ENCODE results near the gene PCBP3.
A peak's percentile ranks its signal among the peaks of the same experiment; 100 is the strongest.
"Not testable (repeated sequence)": the region's sequence is repeated elsewhere in the genome, so short reads cannot be mapped to it uniquely, and the experiment has no call there.

PCBP3 gene

GRCh38 chr21:45643021-45643980, at the start of gene PCBP3:
PCBP3 (plus strand) TSS chr21:45643725; CDS start chr21:45850086, 206,361 bp downstream.
- DNase-seq = peak; percentile 95

GRCh38 chr21:45594721-45595489, 48.6 kb upstream of the PCBP3 start:
- DNase-seq = no peak

- DNase-seq = no peak
These were observed 47.8 kb upstream of the PCBP3 start for GRCh38 chr21:45595574-45596295.

GRCh38 chr21:45596704-45597318, 46.7 kb upstream of the PCBP3 start:
- DNase-seq = peak; percentile 89

- no peak for DNase-seq
These were observed 45.4 kb upstream of the PCBP3 start for GRCh38 chr21:45598109-45598508.

GRCh38 chr21:45598666-45599065, 44.9 kb upstream of the PCBP3 start:
- no peak for DNase-seq

- no peak for DNase-seq
These were observed 44.4 kb upstream of the PCBP3 start for GRCh38 chr21:45599146-45599581.

- DNase-seq = no peak
These were observed 43.3 kb upstream of the PCBP3 start for GRCh38 chr21:45600248-45600647.

- no peak for DNase-seq
These were observed 42.0 kb upstream of the PCBP3 start for GRCh38 chr21:45601551-45601950.

- no peak for DNase-seq
These were observed 41.4 kb upstream of the PCBP3 start for GRCh38 chr21:45602106-45602505.

- DNase-seq = no peak
These were observed 40.0 kb upstream of the PCBP3 start for GRCh38 chr21:45603481-45603880.

- not testable (repeated sequence) for DNase-seq
These were observed 38.8 kb upstream of the PCBP3 start for GRCh38 chr21:45604681-45605080.

GRCh38 chr21:45607021-45607908, 36.3 kb upstream of the PCBP3 start:
- peak; percentile 73 for DNase-seq

- no peak for DNase-seq
These were observed 35.6 kb upstream of the PCBP3 start for GRCh38 chr21:45607909-45608295.

GRCh38 chr21:45608747-45609470, 34.6 kb upstream of the PCBP3 start:
- DNase-seq = not testable (repeated sequence)

- not testable (repeated sequence) for DNase-seq
These were observed 33.9 kb upstream of the PCBP3 start for GRCh38 chr21:45609616-45610015.

- no peak for DNase-seq
These were observed 32.2 kb upstream of the PCBP3 start for GRCh38 chr21:45611296-45611695.

GRCh38 chr21:45611939-45612664, 31.4 kb upstream of the PCBP3 start:
- no peak for DNase-seq

GRCh38 chr21:45612665-45613019, 30.9 kb upstream of the PCBP3 start:
- DNase-seq = not testable (repeated sequence)

- DNase-seq = no peak
These were observed 30.1 kb upstream of the PCBP3 start for GRCh38 chr21:45613396-45613795.

Measured in stimulated activated CD4-positive, alpha-beta T cell treated with anti-CD3 and anti-CD28 coated beads, Interleukin-4, amount 100 ng/mL, for 24 hours (primary cell).